IMR-90 (cell line): Measurements from ENCODE around the gene MAPKAPK2. TPM values are rescaled to one million over a fixed set of nuclear protein-coding genes. Genes with fewer than 3 reads are reported as not detected.

Experiments used
- ATAC-seq: fragments of 200-7000 bp; cut with Tn5 transposase; 2 replicates; pipeline ENCODE4 v1.9.1; 2020; ENCODE audit warnings: low read depth, mild to moderate bottlenecking, moderate library complexity
- BruUV-seq: library from RNA; stranded (reverse); fragments of 400-500 nt; replicated peaks from 2 replicates; lab custom pipeline; 2021; lab: Mats Ljungman, UMichigan
- CTCF ChIA-PET: fragments of 300-600 bp; formaldehyde crosslinking; extraction: SDS; loops from one replicate; lab custom pipeline; 2021; ENCODE audit warnings: antibody characterized with exemption; lab: Yijun Ruan, JAX
- POLR2A ChIA-PET: fragments of 300-600 bp; sonication (Branson Sonifier 250); formaldehyde crosslinking; loops from one replicate; lab custom pipeline; 2022; ENCODE audit warnings: antibody characterized with exemption; ENCODE audit not compliant: unreplicated experiment; lab: Charles Lee
- DNase-seq: peaks from one replicate; pipeline ENCODE4 v3.0.0; 2013
- H2AFZ ChIP-seq: replicated peaks from 2 replicates; pipeline ENCODE3; 2013; ENCODE audit warnings: low read length, mild to moderate bottlenecking; ENCODE audit not compliant: poor library complexity
- H2AK5ac ChIP-seq: 2 replicates; pipeline ENCODE4 v1.6.1; 2013; ENCODE audit warnings: low read depth, low read length, inconsistent platforms
- H2AK9ac ChIP-seq: replicated peaks from 2 replicates; pipeline ENCODE3; 2013; ENCODE audit warnings: mild to moderate bottlenecking, low read depth, low read length, moderate library complexity; ENCODE audit not compliant: poor library complexity
- H2BK120ac ChIP-seq: 2 replicates; pipeline ENCODE4 v1.6.1; 2013; ENCODE audit warnings: low read depth, low read length, inconsistent platforms
- H2BK15ac ChIP-seq: 3 replicates; pipeline ENCODE4 v1.6.1; 2013; ENCODE audit warnings: low read depth, low read length, inconsistent platforms
- H2BK20ac ChIP-seq: 2 replicates; pipeline ENCODE4 v1.6.1; 2013; ENCODE audit warnings: low read depth, mild to moderate bottlenecking, inconsistent platforms, low read length, moderate library complexity
- H2BK5ac ChIP-seq: 2 replicates; pipeline ENCODE4 v1.6.1; 2013; ENCODE audit warnings: mild to moderate bottlenecking, low read depth, low read length, inconsistent platforms; ENCODE audit not compliant: poor library complexity, severe bottlenecking
- H3K14ac ChIP-seq: replicated peaks from 2 replicates; pipeline ENCODE4 v1.6.1; 2013; ENCODE audit warnings: low read depth, low read length, inconsistent platforms
- H3K18ac ChIP-seq: 2 replicates; pipeline ENCODE4 v1.6.1; 2013; ENCODE audit warnings: low read depth, low read length, control low read depth
- H3K23ac ChIP-seq: 2 replicates; pipeline ENCODE4 v1.6.1; 2013; ENCODE audit warnings: low read depth, low read length, inconsistent platforms
- H3K27ac ChIP-seq: 2 replicates; pipeline ENCODE4 v1.5.1; 2013; ENCODE audit warnings: mild to moderate bottlenecking, control low read depth, low read length; ENCODE audit not compliant: insufficient read depth
- H3K27me3 ChIP-seq: 2 replicates; pipeline ENCODE4 v1.6.1; 2013; ENCODE audit warnings: low read length; ENCODE audit not compliant: control insufficient read depth, insufficient read depth
- H3K36me3 ChIP-seq: 2 replicates; pipeline ENCODE4 v1.6.1; 2013; ENCODE audit warnings: low read length, mixed read lengths; ENCODE audit not compliant: control insufficient read depth, insufficient read depth
- H3K4ac ChIP-seq: 2 replicates; pipeline ENCODE4 v1.6.1; 2013; ENCODE audit warnings: low read depth, low read length, inconsistent platforms
- H3K4me1 ChIP-seq: 2 replicates; pipeline ENCODE4 v1.6.1; 2013; ENCODE audit warnings: low read length, mixed read lengths; ENCODE audit not compliant: control insufficient read depth, insufficient read depth
- H3K4me2 ChIP-seq: 2 replicates; pipeline ENCODE4 v1.6.1; 2013; ENCODE audit warnings: low read depth, mild to moderate bottlenecking, control low read depth, low read length, moderate library complexity
- H3K4me3 ChIP-seq: 2 replicates; pipeline ENCODE4 v1.5.1; 2013; ENCODE audit warnings: low read depth, mild to moderate bottlenecking, control low read depth, low read length, moderate library complexity; ENCODE audit not compliant: insufficient read depth
- H3K56ac ChIP-seq: 2 replicates; pipeline ENCODE4 v1.6.1; 2013; ENCODE audit warnings: low read length, inconsistent platforms; ENCODE audit not compliant: insufficient read depth; ENCODE audit errors: extremely low read depth
- H3K79me1 ChIP-seq, 2 experiments: 2 replicates each; pipeline ENCODE4 v1.6.1; 2013; ENCODE audit warnings: low read length in 2 of 2, inconsistent platforms in 1 of 2, low read depth in 1 of 2
- H3K9ac ChIP-seq: 2 replicates; pipeline ENCODE4 v1.6.1; 2013; ENCODE audit warnings: low read depth, low read length, control low read depth
- H3K9me1 ChIP-seq: 2 replicates; pipeline ENCODE4 v1.6.1; 2013; ENCODE audit warnings: low read length, inconsistent platforms; ENCODE audit not compliant: insufficient read depth
- H3K9me3 ChIP-seq: 2 replicates; pipeline ENCODE4 v1.6.1; 2013; ENCODE audit warnings: low read length; ENCODE audit not compliant: control insufficient read depth, insufficient read depth
- H4K20me1 ChIP-seq: 2 replicates; pipeline ENCODE4 v1.6.1; 2013; ENCODE audit warnings: low read length, inconsistent platforms; ENCODE audit not compliant: insufficient read depth
- H4K5ac ChIP-seq: 2 replicates; pipeline ENCODE4 v1.6.1; 2013; ENCODE audit warnings: mild to moderate bottlenecking, low read depth, low read length, control low read depth
- H4K8ac ChIP-seq, 2 experiments: 2 replicates each; pipeline ENCODE4 v1.6.1; 2013; ENCODE audit warnings: low read depth in 2 of 2, low read length in 2 of 2, control low read depth in 1 of 2, inconsistent platforms in 1 of 2
- H4K91ac ChIP-seq: 2 replicates; pipeline ENCODE4 v1.6.1; 2013; ENCODE audit warnings: low read depth, low read length, inconsistent platforms; ENCODE audit not compliant: insufficient read depth
- BHLHE40 ChIP-seq: fragments of 150-350 bp; IDR thresholded peaks from 2 replicates; pipeline ENCODE4 v1.6.1; 2016; ENCODE audit warnings: mild to moderate bottlenecking, low read depth, low read length
- CEBPB ChIP-seq: IDR thresholded peaks from 2 replicates; pipeline ENCODE4 v1.6.1; 2012; ENCODE audit warnings: low read depth, low read length, improper control_type of control experiment
- CHD1 ChIP-seq: IDR thresholded peaks from 2 replicates; pipeline ENCODE4 v1.6.1; 2012; ENCODE audit warnings: low read depth, low read length, improper control_type of control experiment
- FOS ChIP-seq: fragments of 150-350 bp; IDR thresholded peaks from 2 replicates; pipeline ENCODE4 v1.6.1; 2016; ENCODE audit warnings: low read depth, low read length
- MAFK ChIP-seq: IDR thresholded peaks from 2 replicates; pipeline ENCODE4 v1.6.1; 2012; ENCODE audit warnings: low read depth, low read length, improper control_type of control experiment
- MAZ ChIP-seq: IDR thresholded peaks from 2 replicates; pipeline ENCODE4 v1.6.1; 2012; ENCODE audit warnings: low read depth, mild to moderate bottlenecking, low read length, improper control_type of control experiment, moderate library complexity, borderline replicate concordance
- MXI1 ChIP-seq: IDR thresholded peaks from 2 replicates; pipeline ENCODE4 v1.6.1; 2012; ENCODE audit warnings: low read depth, mild to moderate bottlenecking, low read length, moderate library complexity, borderline replicate concordance
- NFE2L2 ChIP-seq: fragments of 150-350 bp; IDR thresholded peaks from 2 replicates; pipeline ENCODE4 v1.6.1; 2016; ENCODE audit warnings: low read depth, mild to moderate bottlenecking, low read length
- POLR2A ChIP-seq: IDR thresholded peaks from 2 replicates; pipeline ENCODE4 v1.6.1; 2012; ENCODE audit warnings: mild to moderate bottlenecking, low read depth, low read length
- RCOR1 ChIP-seq: IDR thresholded peaks from 2 replicates; pipeline ENCODE4 v1.6.1; 2012; ENCODE audit warnings: mild to moderate bottlenecking, low read length, improper control_type of control experiment; ENCODE audit not compliant: insufficient replicate concordance
- RFX5 ChIP-seq: IDR thresholded peaks from 2 replicates; pipeline ENCODE4 v1.8.0; 2012; ENCODE audit warnings: low read depth, mild to moderate bottlenecking, low read length, moderate library complexity
- SMC3 ChIP-seq: fragments of 150-350 bp; IDR thresholded peaks from 2 replicates; pipeline ENCODE4 v1.6.1; 2016; ENCODE audit warnings: low read depth, mild to moderate bottlenecking, antibody characterized with exemption, low read length, moderate library complexity
- WGBS, 2 experiments: methylation state at CpG; one replicate each; pipeline versions ENCODE4 v1.1.5 to v1.1.7; 2013; ENCODE audit warnings: missing lambda C conversion rate in 2 of 2; ENCODE audit not compliant: insufficient read length in 1 of 2; ENCODE audit errors: extremely low coverage in 2 of 2; 5-methylcytosine and 5-hydroxymethylcytosine counted together
- dilution Hi-C: fragments of 300-500 bp; cut with HindIII; formaldehyde crosslinking; loops from one replicate; pipeline ENCODE4 v1.14.3; 2018; ENCODE audit warnings: low sequenced_read_pairs; ENCODE audit not compliant: unreplicated experiment
- in situ Hi-C: fragments of 300-500 bp; cut with MboI; formaldehyde crosslinking; loops from 3 replicates; pipeline ENCODE4 v1.14.3; 2019; ENCODE audit warnings: low sequenced_read_pairs, inconsistent platforms, mixed read lengths
- intact Hi-C: fragments of 100-400 bp; cut with micrococcal nuclease; formaldehyde crosslinking; loops from 2 replicates; pipeline ENCODE4 v1.10.0; 2022
- polyA plus RNA-seq, 3 experiments: library from polyadenylated mRNA; depleted of rRNA; stranded (reverse); fragments of >200 nt; gene quantifications; 2 replicates each; pipeline ENCODE4 v1.2.3, GENCODE V29; 2012; ENCODE audit warnings: low replicate concordance in 1 of 3
- total RNA-seq: library from RNA; depleted of rRNA; stranded (reverse); fragments of >200 nt; gene quantifications from 2 replicates; pipeline ENCODE4 v1.2.3, GENCODE V29; 2012
- TF ChIP-seq, protein P1 (sequence below): fragments of 150-350 bp; IDR thresholded peaks from 2 replicates; pipeline ENCODE4 v1.6.1; 2017; ENCODE audit warnings: mild to moderate bottlenecking, antibody characterized with exemption, low read length, low read depth
- TF ChIP-seq, protein P2 (sequence below): fragments of 150-350 bp; IDR thresholded peaks from 2 replicates; pipeline ENCODE4 v1.6.1; 2016; ENCODE audit warnings: low read depth, mild to moderate bottlenecking, low read length, moderate library complexity, borderline replicate concordance
- TF ChIP-seq, protein P3 (sequence below): conservative IDR thresholded peaks from 2 replicates; pipeline ENCODE4 v1.5.1; 2012; ENCODE audit warnings: mild to moderate bottlenecking, low read depth, low read length, improper control_type of control experiment

MAPKAPK2 gene
- total and polyA plus RNA-seq, 2 of the 4 experiments (the other 2 are of a cell fraction): 56.5 to 66.4 TPM

DNA sequence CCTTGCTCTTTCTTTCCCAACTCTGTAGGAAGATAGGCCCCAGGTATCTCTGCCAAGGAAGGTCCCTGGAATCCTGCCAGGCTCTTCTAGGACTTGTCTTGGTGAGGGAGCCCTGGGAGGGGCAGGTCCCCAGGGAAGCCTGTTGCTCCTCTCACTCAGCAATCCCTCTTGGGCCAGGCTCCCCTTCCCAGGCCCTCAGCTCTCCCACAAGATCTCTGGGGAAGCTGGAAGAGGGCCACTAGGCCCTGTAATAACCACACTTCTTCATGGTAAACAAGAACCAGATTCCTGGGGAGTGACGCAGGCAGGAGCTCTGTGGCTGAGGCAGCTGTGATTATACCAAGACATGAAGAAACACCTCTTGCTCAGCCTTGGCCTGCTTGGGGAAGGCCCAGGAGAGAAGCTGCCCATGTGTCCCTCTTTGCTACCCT is 9.9 kb upstream of the MAPKAPK2 start:
- Histone ChIP-seq H3K27me3 (no peaks in the 10 kb centered on the region), H2BK120ac (peak overlapping the region; percentile 93), H2BK5ac (peak overlapping the region; percentile 89), H4K91ac (peak overlapping the region; percentile 90), H3K4ac (peak overlapping the region; percentile 94), H3K9ac (peak overlapping the region; percentile 38; the same call in 1 of the 2 replicates), H3K4me2 (0 out of 2 replicates have a peak overlapping the region, but pooled peaks have one; percentile 21), H2AK5ac (peak overlapping the region; percentile 89), H3K4me1 (peaks cover 21% of the 10 kb centered on the region), H3K27ac (peak overlapping the region; percentile 79), H3K9me3 (no peaks in the 10 kb centered on the region), H3K18ac (peak overlapping the region; percentile 68), H4K5ac (peak overlapping the region; percentile 41), H3K79me1 (peaks cover 0 to 7% of the 10 kb centered on the region in 2 experiments; a peak in 1 of 4 replicates), H3K56ac (no peak overlapping the region; the same call in 1 of the 2 replicates), H3K4me3 (no peak overlapping the region), H2BK15ac (peak overlapping the region; percentile 69; the same call in 2 of the 3 replicates), H2AK9ac (peak overlapping the region; percentile 82), H4K20me1 (0 out of 2 replicates have a peak, but pooled peaks cover 3% of the 10 kb centered on the region), H2AFZ (peak overlapping the region; percentile 84), H3K36me3 (no peaks in the 10 kb centered on the region), H3K14ac (peak overlapping the region; percentile 83), H3K23ac (peak overlapping the region; percentile 75; the same call in 1 of the 2 replicates), H3K9me1 (peaks cover 13% of the 10 kb centered on the region), H2BK20ac (peak overlapping the region; percentile 84), H4K8ac (peak overlapping the region; percentile 10 to 76)
- no CpG with 5 or more reads among the region's 1 CpG for WGBS, 2 experiments
- dilution Hi-C loops: no loop called here
- in situ Hi-C loops: no loop called here
- CTCF ChIA-PET: interaction anchor here (3.3 kb wide), 1 partner anchor 10 kb away, joined by 14 read pairs; no protein-coding TSS in a partner anchor
- ATAC-seq (peak; percentile 98), DNase-seq (peak; percentile 100)
- intact Hi-C loops: loop anchor here (2.0 kb wide), 1 partner anchor 50 kb away; no protein-coding TSS in a partner anchor
- BruUV-seq: no TSS peak
- POLR2A ChIA-PET: no interaction called here
- no peak for TF ChIP-seq NFE2L2
- TF ChIP-seq, protein P1, sequence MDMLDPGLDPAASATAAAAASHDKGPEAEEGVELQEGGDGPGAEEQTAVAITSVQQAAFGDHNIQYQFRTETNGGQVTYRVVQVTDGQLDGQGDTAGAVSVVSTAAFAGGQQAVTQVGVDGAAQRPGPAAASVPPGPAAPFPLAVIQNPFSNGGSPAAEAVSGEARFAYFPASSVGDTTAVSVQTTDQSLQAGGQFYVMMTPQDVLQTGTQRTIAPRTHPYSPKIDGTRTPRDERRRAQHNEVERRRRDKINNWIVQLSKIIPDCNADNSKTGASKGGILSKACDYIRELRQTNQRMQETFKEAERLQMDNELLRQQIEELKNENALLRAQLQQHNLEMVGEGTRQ: peak; percentile 43; the same call in 1 of the 2 replicates
- TF ChIP-seq BHLHE40: peak; percentile 34; the same call in 1 of the 2 replicates
- TF ChIP-seq SMC3: no peak; the same call in 1 of the 2 replicates
- no peak for TF ChIP-seq MAFK
- TF ChIP-seq FOS: peak; percentile 73
- peak; percentile 73; the same call in 1 of the 2 replicates for TF ChIP-seq MAZ
- no peak for TF ChIP-seq POLR2A
- TF ChIP-seq, protein P2, sequence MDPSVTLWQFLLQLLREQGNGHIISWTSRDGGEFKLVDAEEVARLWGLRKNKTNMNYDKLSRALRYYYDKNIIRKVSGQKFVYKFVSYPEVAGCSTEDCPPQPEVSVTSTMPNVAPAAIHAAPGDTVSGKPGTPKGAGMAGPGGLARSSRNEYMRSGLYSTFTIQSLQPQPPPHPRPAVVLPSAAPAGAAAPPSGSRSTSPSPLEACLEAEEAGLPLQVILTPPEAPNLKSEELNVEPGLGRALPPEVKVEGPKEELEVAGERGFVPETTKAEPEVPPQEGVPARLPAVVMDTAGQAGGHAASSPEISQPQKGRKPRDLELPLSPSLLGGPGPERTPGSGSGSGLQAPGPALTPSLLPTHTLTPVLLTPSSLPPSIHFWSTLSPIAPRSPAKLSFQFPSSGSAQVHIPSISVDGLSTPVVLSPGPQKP: no peak
- TF ChIP-seq RCOR1: peak; percentile 96
- TF ChIP-seq CHD1: no peak
- TF ChIP-seq RFX5: no peak
- 0 out of 2 replicates have a peak, but pooled peaks have one; percentile 22 for TF ChIP-seq MXI1
- TF ChIP-seq, protein P3, sequence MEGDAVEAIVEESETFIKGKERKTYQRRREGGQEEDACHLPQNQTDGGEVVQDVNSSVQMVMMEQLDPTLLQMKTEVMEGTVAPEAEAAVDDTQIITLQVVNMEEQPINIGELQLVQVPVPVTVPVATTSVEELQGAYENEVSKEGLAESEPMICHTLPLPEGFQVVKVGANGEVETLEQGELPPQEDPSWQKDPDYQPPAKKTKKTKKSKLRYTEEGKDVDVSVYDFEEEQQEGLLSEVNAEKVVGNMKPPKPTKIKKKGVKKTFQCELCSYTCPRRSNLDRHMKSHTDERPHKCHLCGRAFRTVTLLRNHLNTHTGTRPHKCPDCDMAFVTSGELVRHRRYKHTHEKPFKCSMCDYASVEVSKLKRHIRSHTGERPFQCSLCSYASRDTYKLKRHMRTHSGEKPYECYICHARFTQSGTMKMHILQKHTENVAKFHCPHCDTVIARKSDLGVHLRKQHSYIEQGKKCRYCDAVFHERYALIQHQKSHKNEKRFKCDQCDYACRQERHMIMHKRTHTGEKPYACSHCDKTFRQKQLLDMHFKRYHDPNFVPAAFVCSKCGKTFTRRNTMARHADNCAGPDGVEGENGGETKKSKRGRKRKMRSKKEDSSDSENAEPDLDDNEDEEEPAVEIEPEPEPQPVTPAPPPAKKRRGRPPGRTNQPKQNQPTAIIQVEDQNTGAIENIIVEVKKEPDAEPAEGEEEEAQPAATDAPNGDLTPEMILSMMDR: no peak
- TF ChIP-seq CEBPB: peak; percentile 90
